Ovary (tissue), 3 donors: ENCODE measurements around the gene SF3B5.

Experiments used
- EP300 ChIP-seq: sonication (generic); formaldehyde crosslinking; IDR thresholded peaks from one replicate; pipeline ENCODE4 v1.6.1; 2017; ENCODE audit warnings: antibody characterized with exemption
- POLR2A ChIP-seq: fragments of 450-650 bp; IDR thresholded peaks from one replicate; pipeline ENCODE4 v1.6.1; 2017; ENCODE audit warnings: antibody characterized with exemption, mild to moderate bottlenecking, moderate library complexity
- TF ChIP-seq, protein P1 (sequence below), 3 donors: fragments of 450-650 bp in 2 of 3; fragments of 200-600 bp in 1 of 3; IDR thresholded peaks; one replicate each; pipeline versions ENCODE4 v1.5.1 to v1.8.0; 2016 to 2022; ENCODE audit warnings: antibody characterized with exemption in 3 of 3, mild to moderate bottlenecking in 1 of 3
- donor health status: DM: no; HTN: no; CAD: no.

DNA sequence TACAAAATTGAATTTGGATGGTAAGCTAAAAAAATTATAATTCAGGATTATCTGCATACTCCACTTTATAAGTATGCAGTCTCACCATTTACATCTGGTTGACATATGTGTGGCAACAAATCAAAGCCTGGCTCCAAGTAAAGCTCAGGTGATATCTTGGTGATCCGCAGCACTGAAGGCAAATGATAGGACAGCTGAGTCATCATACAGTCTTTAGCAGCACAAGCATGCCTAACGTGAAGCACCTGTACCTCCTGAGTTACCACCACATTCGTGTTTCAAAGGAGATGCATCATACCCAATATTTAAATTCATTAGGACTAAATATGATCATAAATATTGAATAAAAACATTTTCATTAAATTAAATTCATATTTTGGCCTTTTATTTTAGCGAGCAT is 43.2 kb upstream of the SF3B5 start:
- TF ChIP-seq POLR2A (no peak), EP300 (no peak)
- TF ChIP-seq, protein P1, sequence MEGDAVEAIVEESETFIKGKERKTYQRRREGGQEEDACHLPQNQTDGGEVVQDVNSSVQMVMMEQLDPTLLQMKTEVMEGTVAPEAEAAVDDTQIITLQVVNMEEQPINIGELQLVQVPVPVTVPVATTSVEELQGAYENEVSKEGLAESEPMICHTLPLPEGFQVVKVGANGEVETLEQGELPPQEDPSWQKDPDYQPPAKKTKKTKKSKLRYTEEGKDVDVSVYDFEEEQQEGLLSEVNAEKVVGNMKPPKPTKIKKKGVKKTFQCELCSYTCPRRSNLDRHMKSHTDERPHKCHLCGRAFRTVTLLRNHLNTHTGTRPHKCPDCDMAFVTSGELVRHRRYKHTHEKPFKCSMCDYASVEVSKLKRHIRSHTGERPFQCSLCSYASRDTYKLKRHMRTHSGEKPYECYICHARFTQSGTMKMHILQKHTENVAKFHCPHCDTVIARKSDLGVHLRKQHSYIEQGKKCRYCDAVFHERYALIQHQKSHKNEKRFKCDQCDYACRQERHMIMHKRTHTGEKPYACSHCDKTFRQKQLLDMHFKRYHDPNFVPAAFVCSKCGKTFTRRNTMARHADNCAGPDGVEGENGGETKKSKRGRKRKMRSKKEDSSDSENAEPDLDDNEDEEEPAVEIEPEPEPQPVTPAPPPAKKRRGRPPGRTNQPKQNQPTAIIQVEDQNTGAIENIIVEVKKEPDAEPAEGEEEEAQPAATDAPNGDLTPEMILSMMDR (IDR thresholded peaks at IDR 0.05): no peak
